ENCODE data around the gene CRYGC. TPM values are rescaled to one million over a fixed set of nuclear protein-coding genes. Genes with fewer than 3 reads are reported as not detected.
"Not testable (repeated sequence)": the region's sequence is repeated elsewhere in the genome, so short reads cannot be mapped to it uniquely, and the experiment has no call there.

The CRYGC gene
- total and polyA plus RNA-seq, 2 donors (not counting 1 experiment from before 2014, with no cell fraction given) = not detected

DNA sequence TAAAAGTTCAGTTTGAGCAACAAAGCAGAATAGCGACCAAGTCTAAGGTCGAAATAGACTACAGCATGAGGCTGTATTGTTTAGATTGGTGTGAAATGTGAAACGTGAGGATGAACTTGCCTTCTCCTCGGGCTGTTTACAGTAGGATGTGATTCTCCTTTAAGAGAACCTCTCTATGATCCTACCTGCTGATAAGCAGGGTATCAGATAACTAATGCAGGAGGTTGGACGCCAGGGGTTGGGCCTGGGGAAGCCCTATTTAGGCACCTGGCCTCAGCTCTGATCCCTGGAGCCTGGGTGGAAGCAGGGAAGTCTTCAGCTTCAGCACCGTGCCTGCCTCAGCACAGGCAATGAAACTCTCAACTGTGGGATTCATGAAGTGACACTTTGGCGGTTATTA, 16.7 kb downstream of the CRYGC start:
- no peak overlapping the region for H3K4me2 ChIP-seq (replicated peaks; ENCODE audit: low read depth, low read length, poor library complexity, severe bottlenecking)
- H3K36me3 ChIP-seq (replicated peaks in 1 of 2; ENCODE audit: control extremely low read depth in 1 of 2, control insufficient read depth in 1 of 2, extremely low read depth in 1 of 2, insufficient read depth in 2 of 2, low read length in 1 of 2) = no peaks in the 10 kb centered on the region
- no peak overlapping the region for H3K4me3 ChIP-seq (ENCODE audit: control extremely low read depth in 1 of 5, extremely low read depth in 1 of 5, insufficient read depth in 1 of 5, low read depth in 2 of 5, low read length in 4 of 5)
- ChIA-PET CTCF (interaction anchor here (0.5 kb wide), 1 partner anchor 141 kb away, joined by 3 read pairs; no protein-coding TSS in a partner anchor), POLR2A (no interaction called here)
- no peak overlapping the region for H2AFZ ChIP-seq (ENCODE audit: insufficient read depth, low read depth, low read length, poor library complexity, severe bottlenecking)
- H3K79me2 ChIP-seq (ENCODE audit: control insufficient read depth, insufficient read depth, low read length) = no peaks in the 10 kb centered on the region
- H3K9me3 ChIP-seq (ENCODE audit: control extremely low read depth in 1 of 3, control insufficient read depth in 2 of 3, insufficient read depth in 1 of 3, low read length in 2 of 3) = no peaks in the 10 kb centered on the region
- H3K27ac ChIP-seq (ENCODE audit: low read length in 2 of 2) = no peak overlapping the region
- TF ChIP-seq EZH2 (IDR thresholded peaks at IDR 0.05; ENCODE audit: borderline replicate concordance, insufficient read depth, low read depth, low read length, poor library complexity, severe bottlenecking) = no peak
- TF ChIP-seq, protein P1, sequence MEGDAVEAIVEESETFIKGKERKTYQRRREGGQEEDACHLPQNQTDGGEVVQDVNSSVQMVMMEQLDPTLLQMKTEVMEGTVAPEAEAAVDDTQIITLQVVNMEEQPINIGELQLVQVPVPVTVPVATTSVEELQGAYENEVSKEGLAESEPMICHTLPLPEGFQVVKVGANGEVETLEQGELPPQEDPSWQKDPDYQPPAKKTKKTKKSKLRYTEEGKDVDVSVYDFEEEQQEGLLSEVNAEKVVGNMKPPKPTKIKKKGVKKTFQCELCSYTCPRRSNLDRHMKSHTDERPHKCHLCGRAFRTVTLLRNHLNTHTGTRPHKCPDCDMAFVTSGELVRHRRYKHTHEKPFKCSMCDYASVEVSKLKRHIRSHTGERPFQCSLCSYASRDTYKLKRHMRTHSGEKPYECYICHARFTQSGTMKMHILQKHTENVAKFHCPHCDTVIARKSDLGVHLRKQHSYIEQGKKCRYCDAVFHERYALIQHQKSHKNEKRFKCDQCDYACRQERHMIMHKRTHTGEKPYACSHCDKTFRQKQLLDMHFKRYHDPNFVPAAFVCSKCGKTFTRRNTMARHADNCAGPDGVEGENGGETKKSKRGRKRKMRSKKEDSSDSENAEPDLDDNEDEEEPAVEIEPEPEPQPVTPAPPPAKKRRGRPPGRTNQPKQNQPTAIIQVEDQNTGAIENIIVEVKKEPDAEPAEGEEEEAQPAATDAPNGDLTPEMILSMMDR (IDR thresholded peaks at IDR 0.05) = no peak
- ATAC-seq (ENCODE audit: low read depth) (no peak), DNase-seq (no peak)
- Mint-ChIP-seq H3K4me3 (no peak overlapping the region), H3K27me3 (peaks cover 9% of the 10 kb centered on the region), H3K9me3 (ENCODE audit: insufficient read depth) (no peaks in the 10 kb centered on the region), H3K4me1 (no peaks in the 10 kb centered on the region), H3K27ac (no peak overlapping the region)
- no peaks in the 10 kb centered on the region for H3K27me3 ChIP-seq (replicated peaks in 1 of 4; ENCODE audit: control extremely low read depth in 1 of 4, control insufficient read depth in 3 of 4, insufficient read depth in 4 of 4, low read length in 3 of 4)
- intact Hi-C loops (cut with micrococcal nuclease) = no loop called here
- no peaks in the 10 kb centered on the region for H3K4me1 ChIP-seq (ENCODE audit: control insufficient read depth in 2 of 2, insufficient read depth in 2 of 2, low read length in 2 of 2)
- no peaks in the 10 kb centered on the region for H4K20me1 ChIP-seq (ENCODE audit: control insufficient read depth, insufficient read depth, low read length, poor library complexity, severe bottlenecking)
- 81% methylated on average over 4 of the region's 7 CpGs for WGBS (ENCODE audit: insufficient coverage)
- no peak overlapping the region for H3K9ac ChIP-seq (ENCODE audit: low read length)

DNA sequence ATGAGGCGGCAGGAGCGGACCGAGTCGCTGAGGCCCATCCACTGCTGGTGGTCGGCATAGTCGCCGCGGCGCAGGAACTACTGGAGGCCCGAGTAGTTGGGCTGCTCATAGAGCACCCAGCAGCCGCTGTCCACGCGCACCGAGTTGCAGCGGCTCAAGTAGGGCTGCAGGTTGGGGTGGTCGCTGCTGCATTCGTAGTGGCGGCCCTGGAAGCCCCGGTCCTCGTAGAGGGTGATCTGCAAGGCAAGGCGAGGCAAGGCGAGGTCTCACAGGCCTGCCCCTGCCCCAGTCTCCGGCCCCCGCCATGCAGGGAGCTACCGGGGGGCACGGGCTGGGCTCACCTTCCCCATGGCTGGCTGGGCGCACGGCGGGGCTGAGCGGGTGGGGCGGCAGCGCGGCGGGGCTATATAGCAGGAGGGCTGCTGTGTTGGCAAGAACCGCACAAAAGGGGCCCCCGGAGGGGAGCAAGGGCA, 17.3 kb downstream of the CRYGC start:
- H3K9me3 Mint-ChIP-seq (ENCODE audit: insufficient read depth); CTCF ChIA-PET; H3K4me1 Mint-ChIP-seq; H3K79me2 ChIP-seq (ENCODE audit: control insufficient read depth, insufficient read depth, low read length); H3K4me2 ChIP-seq (replicated peaks; ENCODE audit: low read depth, low read length, poor library complexity, severe bottlenecking); H3K27ac ChIP-seq (ENCODE audit: low read length in 2 of 2); POLR2A ChIA-PET; H2AFZ ChIP-seq (ENCODE audit: insufficient read depth, low read depth, low read length, poor library complexity, severe bottlenecking); H3K27me3 Mint-ChIP-seq; H3K27me3 ChIP-seq (replicated peaks in 1 of 4; ENCODE audit: control extremely low read depth in 1 of 4, control insufficient read depth in 3 of 4, insufficient read depth in 4 of 4, low read length in 3 of 4); H3K9ac ChIP-seq (ENCODE audit: low read length); ATAC-seq (ENCODE audit: low read depth); intact Hi-C loops (cut with micrococcal nuclease); H3K4me3 Mint-ChIP-seq; H3K4me3 ChIP-seq (ENCODE audit: control extremely low read depth in 1 of 5, extremely low read depth in 1 of 5, insufficient read depth in 1 of 5, low read depth in 2 of 5, low read length in 4 of 5); H3K4me1 ChIP-seq (ENCODE audit: control insufficient read depth in 2 of 2, insufficient read depth in 2 of 2, low read length in 2 of 2); H3K36me3 ChIP-seq (replicated peaks in 1 of 2; ENCODE audit: control extremely low read depth in 1 of 2, control insufficient read depth in 1 of 2, extremely low read depth in 1 of 2, insufficient read depth in 2 of 2, low read length in 1 of 2); H3K9me3 ChIP-seq (ENCODE audit: control extremely low read depth in 1 of 3, control insufficient read depth in 2 of 3, insufficient read depth in 1 of 3, low read length in 2 of 3); H3K27ac Mint-ChIP-seq; H4K20me1 ChIP-seq (ENCODE audit: control insufficient read depth, insufficient read depth, low read length, poor library complexity, severe bottlenecking): not testable (repeated sequence)
- 84% methylated on average over 15 of the region's 36 CpGs for WGBS (ENCODE audit: insufficient coverage)
- peak; percentile 3 for DNase-seq
